HUES48 (cell line): ENCODE results near the gene B3GNT7.

Experiments
- H3K27ac ChIP-seq: one replicate; pipeline ENCODE4 v1.7.0; 2013; ENCODE audit warnings: low read depth, low read length, inconsistent platforms
- H3K27me3 ChIP-seq: 2 replicates; pipeline ENCODE4 v1.6.1; 2013; ENCODE audit warnings: mild to moderate bottlenecking, low read length; ENCODE audit not compliant: control insufficient read depth, insufficient read depth
- H3K36me3 ChIP-seq: 2 replicates; pipeline ENCODE4 v1.6.1; 2013; ENCODE audit warnings: low read length; ENCODE audit not compliant: control insufficient read depth, insufficient read depth
- H3K4me1 ChIP-seq: 2 replicates; pipeline ENCODE4 v1.6.1; 2013; ENCODE audit warnings: mild to moderate bottlenecking, low read length; ENCODE audit not compliant: control insufficient read depth, insufficient read depth
- H3K4me3 ChIP-seq: 2 replicates; pipeline ENCODE4 v1.5.1; 2013; ENCODE audit warnings: mild to moderate bottlenecking, low read depth, low read length
- H3K9ac ChIP-seq: 2 replicates; pipeline ENCODE4 v1.6.1; 2013; ENCODE audit warnings: mild to moderate bottlenecking, low read depth, low read length, moderate library complexity
- H3K9me3 ChIP-seq: 2 replicates; pipeline ENCODE4 v1.6.1; 2013; ENCODE audit warnings: low read length; ENCODE audit not compliant: control insufficient read depth, insufficient read depth

The B3GNT7 gene

GRCh38 chr2:231376857-231377256 lies 18.7 kb upstream of the B3GNT7 start:
- peak overlapping the region; percentile 18 for H3K9ac ChIP-seq
- peaks cover 27% of the 10 kb centered on the region for H3K4me1 ChIP-seq
- H3K27me3 ChIP-seq, result no peaks in the 10 kb centered on the region
- peak overlapping the region; percentile 85 for H3K27ac ChIP-seq
- no peaks in the 10 kb centered on the region for H3K9me3 ChIP-seq
- H3K4me3 ChIP-seq, result no peak overlapping the region
- no peaks in the 10 kb centered on the region for H3K36me3 ChIP-seq

- Histone ChIP-seq H3K9me3 (no peaks in the 10 kb centered on the region), H3K36me3 (no peaks in the 10 kb centered on the region), H3K27ac (no peak overlapping the region), H3K4me3 (no peak overlapping the region), H3K27me3 (no peaks in the 10 kb centered on the region), H3K9ac (no peak overlapping the region), H3K4me1 (peaks cover 27% of the 10 kb centered on the region)
These were observed 17.3 kb upstream of the B3GNT7 start for GRCh38 chr2:231378026-231378722.

GRCh38 chr2:231379266-231380215 lies 16.0 kb upstream of the B3GNT7 start:
- H3K9ac ChIP-seq, result no peak overlapping the region
- H3K27me3 ChIP-seq, result no peaks in the 10 kb centered on the region
- H3K36me3 ChIP-seq, result no peaks in the 10 kb centered on the region
- H3K4me1 ChIP-seq, result peaks cover 27% of the 10 kb centered on the region
- no peaks in the 10 kb centered on the region for H3K9me3 ChIP-seq
- H3K27ac ChIP-seq, result no peak overlapping the region
- no peak overlapping the region for H3K4me3 ChIP-seq

GRCh38 chr2:231380307-231380706 lies 15.2 kb upstream of the B3GNT7 start:
- Histone ChIP-seq H3K27me3 (no peaks in the 10 kb centered on the region), H3K27ac (no peak overlapping the region), H3K36me3 (no peaks in the 10 kb centered on the region), H3K9ac (no peak overlapping the region), H3K9me3 (no peaks in the 10 kb centered on the region), H3K4me3 (no peak overlapping the region), H3K4me1 (peaks cover 21% of the 10 kb centered on the region)

- Histone ChIP-seq H3K27me3 (no peaks in the 10 kb centered on the region), H3K36me3 (no peaks in the 10 kb centered on the region), H3K4me1 (peaks cover 12% of the 10 kb centered on the region), H3K4me3 (no peak overlapping the region), H3K27ac (no peak overlapping the region), H3K9me3 (no peaks in the 10 kb centered on the region), H3K9ac (no peak overlapping the region)
These were observed 14.3 kb upstream of the B3GNT7 start for GRCh38 chr2:231380991-231381847.

GRCh38 chr2:231382116-231382515 lies 13.4 kb upstream of the B3GNT7 start:
- Histone ChIP-seq H3K9ac (no peak overlapping the region), H3K36me3 (no peaks in the 10 kb centered on the region), H3K4me3 (no peak overlapping the region), H3K9me3 (no peaks in the 10 kb centered on the region), H3K4me1 (peaks cover 7% of the 10 kb centered on the region), H3K27ac (no peak overlapping the region), H3K27me3 (no peaks in the 10 kb centered on the region)

- Histone ChIP-seq H3K9me3 (no peaks in the 10 kb centered on the region), H3K9ac (no peak overlapping the region), H3K4me3 (no peak overlapping the region), H3K4me1 (no peaks in the 10 kb centered on the region; the same call in 1 of the 2 replicates), H3K36me3 (no peaks in the 10 kb centered on the region), H3K27ac (no peak overlapping the region), H3K27me3 (no peaks in the 10 kb centered on the region)
These were observed 11.9 kb upstream of the B3GNT7 start for GRCh38 chr2:231383416-231384108.

- Histone ChIP-seq H3K9ac (no peak overlapping the region), H3K4me1 (no peaks in the 10 kb centered on the region), H3K4me3 (no peak overlapping the region), H3K9me3 (no peaks in the 10 kb centered on the region), H3K27ac (no peak overlapping the region), H3K27me3 (no peaks in the 10 kb centered on the region), H3K36me3 (no peaks in the 10 kb centered on the region)
These were observed 11.4 kb upstream of the B3GNT7 start for GRCh38 chr2:231384109-231384435.

- Histone ChIP-seq H3K27ac (no peak overlapping the region), H3K4me1 (no peaks in the 10 kb centered on the region), H3K9ac (no peak overlapping the region), H3K9me3 (no peaks in the 10 kb centered on the region), H3K36me3 (no peaks in the 10 kb centered on the region), H3K4me3 (no peak overlapping the region), H3K27me3 (no peaks in the 10 kb centered on the region)
These were observed 10.5 kb upstream of the B3GNT7 start for GRCh38 chr2:231384970-231385369.

- no peak overlapping the region for H3K9ac ChIP-seq
- H3K27me3 ChIP-seq, result no peaks in the 10 kb centered on the region
- H3K27ac ChIP-seq, result no peak overlapping the region
- H3K4me1 ChIP-seq, result no peaks in the 10 kb centered on the region
- H3K9me3 ChIP-seq, result no peaks in the 10 kb centered on the region
- no peak overlapping the region for H3K4me3 ChIP-seq
- no peaks in the 10 kb centered on the region for H3K36me3 ChIP-seq
These were observed 10.1 kb upstream of the B3GNT7 start for GRCh38 chr2:231385429-231385828.
